MM.1S (cell line): ENCODE data around the gene RAPGEF4.
A peak's percentile ranks its signal among the peaks of the same experiment; 100 is the strongest.

Experiments
- DNase-seq: peaks from one replicate; pipeline ENCODE4 v3.0.0-alpha.2; 2015
- H2AFZ ChIP-seq: fragments of 300-600 bp; sonication (generic); 2 replicates; pipeline ENCODE4 v1.6.0; 2016; ENCODE audit warnings: antibody characterized with exemption, low read length
- H3F3A ChIP-seq: fragments of 300-600 bp; sonication (generic); 2 replicates; pipeline ENCODE4 v1.6.1; 2016; ENCODE audit warnings: mild to moderate bottlenecking, antibody characterized with exemption, low read length, moderate library complexity, mixed read lengths; ENCODE audit not compliant: insufficient read depth
- H3K27ac ChIP-seq: fragments of 300-600 bp; sonication (generic); 2 replicates; pipeline ENCODE4 v1.5.1; 2016; ENCODE audit warnings: mild to moderate bottlenecking, low read length
- H3K27me3 ChIP-seq: fragments of 300-600 bp; sonication (generic); replicated peaks from 2 replicates; pipeline ENCODE4 v1.6.0; 2016; ENCODE audit warnings: low read length; ENCODE audit not compliant: insufficient read depth
- H3K36me3 ChIP-seq: fragments of 300-600 bp; sonication (generic); replicated peaks from 2 replicates; pipeline ENCODE4 v1.6.1; 2016; ENCODE audit warnings: mild to moderate bottlenecking, low read length, mixed read lengths; ENCODE audit not compliant: insufficient read depth
- H3K4me1 ChIP-seq: fragments of 300-600 bp; sonication (generic); 2 replicates; pipeline ENCODE4 v1.6.1; 2016; ENCODE audit warnings: low read length, mixed read lengths
- H3K4me2 ChIP-seq: fragments of 300-600 bp; sonication (generic); 2 replicates; pipeline ENCODE4 v1.6.0; 2016; ENCODE audit warnings: low read depth, low read length
- H3K4me3 ChIP-seq: fragments of 300-600 bp; sonication (generic); 2 replicates; pipeline ENCODE4 v1.5.1; 2016; ENCODE audit warnings: low read length, mixed read lengths
- H3K79me2 ChIP-seq: fragments of 300-600 bp; sonication (generic); 2 replicates; pipeline ENCODE4 v1.6.1; 2016; ENCODE audit warnings: mixed run types, low read length, mixed read lengths
- H3K9ac ChIP-seq: fragments of 300-600 bp; sonication (generic); 2 replicates; pipeline ENCODE4 v1.6.1; 2016; ENCODE audit warnings: low read length, mixed read lengths
- H3K9me2 ChIP-seq: fragments of 300-600 bp; sonication (generic); replicated peaks from 2 replicates; pipeline ENCODE4 v1.6.1; 2016; ENCODE audit warnings: mild to moderate bottlenecking, low read length, mixed read lengths; ENCODE audit not compliant: insufficient read depth
- H3K9me3 ChIP-seq: fragments of 300-600 bp; sonication (generic); replicated peaks from 2 replicates; pipeline ENCODE4 v1.6.1; 2016; ENCODE audit warnings: mild to moderate bottlenecking, low read length, mixed read lengths; ENCODE audit not compliant: insufficient read depth
- H4K20me1 ChIP-seq: fragments of 300-600 bp; sonication (generic); 2 replicates; pipeline ENCODE4 v1.6.1; 2016; ENCODE audit warnings: mild to moderate bottlenecking, low read length, moderate library complexity, mixed read lengths; ENCODE audit not compliant: insufficient read depth
- EZH2 ChIP-seq: fragments of 300-600 bp; sonication (generic); optimal IDR thresholded peaks from 2 replicates; pipeline ENCODE3; 2017; ENCODE audit warnings: low read depth, mild to moderate bottlenecking, antibody characterized with exemption, low read length, mixed read lengths
- EZH2phosphoT487 ChIP-seq: fragments of 300-600 bp; sonication (generic); IDR thresholded peaks from 2 replicates; pipeline ENCODE4 v1.6.1; 2018; ENCODE audit warnings: antibody characterized with exemption, low read length
- TF ChIP-seq, protein P1 (sequence below): fragments of 300-600 bp; sonication (generic); IDR thresholded peaks from 2 replicates; pipeline ENCODE4 v1.5.1; 2016; ENCODE audit warnings: antibody characterized with exemption, low read length, mixed read lengths

Gene RAPGEF4

GRCh38 chr2:173019755-173020154 is 284.1 kb downstream of the RAPGEF4 start:
- Histone ChIP-seq H4K20me1 (no peaks in the 10 kb centered on the region), H3K36me3 (no peaks in the 10 kb centered on the region), H3F3A (no peaks in the 10 kb centered on the region), H3K79me2 (no peaks in the 10 kb centered on the region), H3K27ac (no peak overlapping the region), H3K27me3 (no peaks in the 10 kb centered on the region), H3K4me1 (no peaks in the 10 kb centered on the region), H3K4me3 (no peak overlapping the region), H3K4me2 (no peak overlapping the region), H3K9me3 (no peaks in the 10 kb centered on the region), H3K9me2 (no peaks in the 10 kb centered on the region), H3K9ac (no peak overlapping the region), H2AFZ (no peak overlapping the region)
- DNase-seq, result no peak
- TF ChIP-seq EZH2 (no peak), EZH2phosphoT487 (no peak)
- TF ChIP-seq, protein P1, sequence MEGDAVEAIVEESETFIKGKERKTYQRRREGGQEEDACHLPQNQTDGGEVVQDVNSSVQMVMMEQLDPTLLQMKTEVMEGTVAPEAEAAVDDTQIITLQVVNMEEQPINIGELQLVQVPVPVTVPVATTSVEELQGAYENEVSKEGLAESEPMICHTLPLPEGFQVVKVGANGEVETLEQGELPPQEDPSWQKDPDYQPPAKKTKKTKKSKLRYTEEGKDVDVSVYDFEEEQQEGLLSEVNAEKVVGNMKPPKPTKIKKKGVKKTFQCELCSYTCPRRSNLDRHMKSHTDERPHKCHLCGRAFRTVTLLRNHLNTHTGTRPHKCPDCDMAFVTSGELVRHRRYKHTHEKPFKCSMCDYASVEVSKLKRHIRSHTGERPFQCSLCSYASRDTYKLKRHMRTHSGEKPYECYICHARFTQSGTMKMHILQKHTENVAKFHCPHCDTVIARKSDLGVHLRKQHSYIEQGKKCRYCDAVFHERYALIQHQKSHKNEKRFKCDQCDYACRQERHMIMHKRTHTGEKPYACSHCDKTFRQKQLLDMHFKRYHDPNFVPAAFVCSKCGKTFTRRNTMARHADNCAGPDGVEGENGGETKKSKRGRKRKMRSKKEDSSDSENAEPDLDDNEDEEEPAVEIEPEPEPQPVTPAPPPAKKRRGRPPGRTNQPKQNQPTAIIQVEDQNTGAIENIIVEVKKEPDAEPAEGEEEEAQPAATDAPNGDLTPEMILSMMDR, result no peak

- Histone ChIP-seq H3K9me3 (no peaks in the 10 kb centered on the region), H4K20me1 (no peaks in the 10 kb centered on the region), H3F3A (no peaks in the 10 kb centered on the region), H3K36me3 (no peaks in the 10 kb centered on the region), H3K4me1 (no peaks in the 10 kb centered on the region), H3K4me3 (no peak overlapping the region), H3K9me2 (no peaks in the 10 kb centered on the region), H3K4me2 (no peak overlapping the region), H2AFZ (no peak overlapping the region), H3K27ac (no peak overlapping the region), H3K9ac (no peak overlapping the region), H3K27me3 (no peaks in the 10 kb centered on the region), H3K79me2 (no peaks in the 10 kb centered on the region)
- TF ChIP-seq, protein P1, result peak; percentile 11; the same call in 1 of the 2 replicates
- TF ChIP-seq EZH2, result no peak
- no peak for DNase-seq
Observed at GRCh38 chr2:173021939-173022371, 286.3 kb downstream of the RAPGEF4 start.

DNA sequence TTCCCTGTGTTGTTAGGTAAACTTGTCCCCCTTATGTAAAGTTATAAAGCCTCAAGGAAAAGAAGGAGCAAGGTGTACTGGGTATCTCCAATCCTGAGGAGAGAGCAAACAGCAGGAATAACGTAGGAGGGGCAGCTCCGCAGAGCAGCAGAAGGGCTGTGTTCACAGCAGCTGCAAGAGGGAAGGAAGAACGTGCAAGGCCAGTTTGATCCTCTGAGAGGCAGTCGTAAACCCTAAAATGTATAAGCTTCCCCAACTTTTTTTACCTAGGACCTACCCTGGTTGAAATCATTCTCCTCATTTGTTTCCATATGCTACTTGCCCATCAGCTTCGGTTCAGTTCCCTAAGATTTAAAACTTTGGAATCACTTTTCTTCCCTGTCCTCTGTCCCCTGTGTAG is 288.1 kb downstream of the RAPGEF4 start:
- H3K4me3 ChIP-seq, result no peak overlapping the region
- no peaks in the 10 kb centered on the region for H3F3A ChIP-seq
- H2AFZ ChIP-seq, result no peak overlapping the region
- no peaks in the 10 kb centered on the region for H3K79me2 ChIP-seq
- H3K27ac ChIP-seq, result no peak overlapping the region
- no peaks in the 10 kb centered on the region for H3K9me2 ChIP-seq
- no peak for DNase-seq
- no peaks in the 10 kb centered on the region for H4K20me1 ChIP-seq
- no peaks in the 10 kb centered on the region for H3K36me3 ChIP-seq
- H3K27me3 ChIP-seq, result no peaks in the 10 kb centered on the region
- H3K9me3 ChIP-seq, result no peaks in the 10 kb centered on the region
- no peak overlapping the region for H3K9ac ChIP-seq
- H3K4me1 ChIP-seq, result 0 out of 2 replicates have a peak, but pooled peaks cover 3% of the 10 kb centered on the region
- no peak for TF ChIP-seq EZH2phosphoT487
- TF ChIP-seq, protein P1, result no peak
- TF ChIP-seq EZH2, result no peak
- H3K4me2 ChIP-seq, result no peak overlapping the region
